HepG2 (cell line): ENCODE results near the gene RGS7.

Source experiments
- GLI4 ChIP-seq: sonication (generic); formaldehyde crosslinking; IDR thresholded peaks from 2 replicates; pipeline ENCODE4 v1.5.1; 2020; ENCODE audit warnings: missing genetic modification reagents, mild to moderate bottlenecking, moderate library complexity, borderline replicate concordance
- HDAC2 ChIP-seq: sonication (generic); formaldehyde crosslinking; IDR thresholded peaks from 2 replicates; pipeline ENCODE4 v1.4.0; 2020; ENCODE audit warnings: missing genetic modification reagents
- KDM1A ChIP-seq: IDR thresholded peaks from 2 replicates; pipeline ENCODE4 v1.6.1; 2016; ENCODE audit warnings: missing compliant biosample characterization
- KLF15 ChIP-seq: sonication (generic); formaldehyde crosslinking; IDR thresholded peaks from 2 replicates; pipeline ENCODE4 v1.8.1; 2023; ENCODE audit warnings: borderline replicate concordance, mild to moderate bottlenecking, inconsistent platforms, missing genetic modification reagents, mixed read lengths
- LCORL ChIP-seq, 2 experiments: fragments of 450-650 bp in 1 of 2; sonication (generic) in 1 of 2; formaldehyde crosslinking in 1 of 2; IDR thresholded peaks; 2 replicates each; pipeline versions ENCODE4 v1.5.0 to v1.6.1; 2017 to 2020; ENCODE audit warnings: antibody characterized with exemption in 1 of 2, missing genetic modification reagents in 1 of 2
- PHF21A ChIP-seq: sonication (generic); formaldehyde crosslinking; IDR thresholded peaks from 2 replicates; pipeline ENCODE4 v1.5.0; 2020; ENCODE audit warnings: mild to moderate bottlenecking, missing genetic modification reagents
- POLR2A ChIP-seq, 2 experiments: IDR thresholded peaks; 2 replicates each; pipeline ENCODE4 v1.6.1; 2011; ENCODE audit warnings: low read depth in 2 of 2, low read length in 2 of 2, mild to moderate bottlenecking in 1 of 2, moderate library complexity in 1 of 2; ENCODE audit not compliant: insufficient read depth in 1 of 2
- POLR2AphosphoS5 ChIP-seq: IDR thresholded peaks from 2 replicates; pipeline ENCODE4 v1.6.1; 2012; ENCODE audit warnings: low read depth, low read length
- SP2 ChIP-seq: sonication (generic); formaldehyde crosslinking; IDR thresholded peaks from 2 replicates; pipeline ENCODE4 v1.5.1; 2020; ENCODE audit warnings: mild to moderate bottlenecking, missing genetic modification reagents
- TFDP1 ChIP-seq: IDR thresholded peaks from 2 replicates; pipeline ENCODE4 v1.6.1; 2016; ENCODE audit warnings: missing compliant biosample characterization, missing genetic modification reagents, borderline replicate concordance
- ZBTB3 ChIP-seq: sonication (generic); formaldehyde crosslinking; IDR thresholded peaks from 2 replicates; pipeline ENCODE4 v1.4.0; 2020; ENCODE audit warnings: low read depth, mild to moderate bottlenecking, moderate library complexity, missing genetic modification reagents, borderline replicate concordance
- ZBTB33 ChIP-seq: sonication (generic); formaldehyde crosslinking; IDR thresholded peaks from 2 replicates; pipeline ENCODE4 v1.4.0; 2020; ENCODE audit warnings: missing genetic modification reagents
- ZNF510 ChIP-seq: sonication (generic); formaldehyde crosslinking; IDR thresholded peaks from 2 replicates; pipeline ENCODE4 v1.4.0; 2020; ENCODE audit warnings: low read depth, mild to moderate bottlenecking, missing genetic modification reagents
- ZZZ3 ChIP-seq: sonication (generic); formaldehyde crosslinking; IDR thresholded peaks from 2 replicates; pipeline ENCODE4 v1.4.0; 2020; ENCODE audit warnings: missing genetic modification reagents, mild to moderate bottlenecking, borderline replicate concordance

- TF ChIP-seq SP2 (CRISPR knock-in tag) (no peak), POLR2A (IDR thresholded peaks at IDR 0.05; ENCODE audit: insufficient read depth in 1 of 2, low read depth in 2 of 2, low read length in 2 of 2) (no peak), KDM1A (no peak), ZZZ3 (CRISPR knock-in tag) (no peak), POLR2AphosphoS5 (no peak), ZBTB3 (CRISPR knock-in tag) (no peak), HDAC2 (no peak), ZNF510 (CRISPR knock-in tag) (no peak), LCORL (IDR thresholded peaks at IDR 0.05) (no peak), LCORL (CRISPR knock-in tag; IDR thresholded peaks at IDR 0.05) (no peak), TFDP1 (CRISPR knock-in tag) (no peak), KLF15 (CRISPR knock-in tag) (no peak), PHF21A (no peak), ZBTB33 (CRISPR knock-in tag) (no peak), GLI4 (CRISPR knock-in tag) (no peak)
These were observed 487.9 kb downstream of the RGS7 start for GRCh38 chr1:240869071-240869470.
